Testis (tissue), 3 donors: ENCODE results near the gene MKNK1. TPM values are rescaled to one million over a fixed set of nuclear protein-coding genes. Genes with fewer than 3 reads are reported as not detected.

Source experiments
- DNase-seq: peaks from one replicate; pipeline ENCODE4 v3.0.0-alpha.2; 2019
- H3K27ac ChIP-seq, 2 donors: fragments of 200-600 bp; sonication (generic); one replicate each; pipeline ENCODE4 v1.5.1; 2019
- H3K27me3 ChIP-seq: fragments of 200-600 bp; sonication (generic); one replicate; pipeline ENCODE4 v1.5.1; 2019
- H3K36me3 ChIP-seq: fragments of 200-600 bp; sonication (generic); one replicate; pipeline ENCODE4 v1.5.1; 2017; ENCODE audit warnings: low read depth; ENCODE audit errors: missing control alignments
- H3K4me1 ChIP-seq: fragments of 200-600 bp; sonication (generic); one replicate; pipeline ENCODE4 v1.5.1; 2019
- H3K4me3 ChIP-seq, 2 donors: fragments of 200-600 bp; sonication (generic); one replicate each; pipeline ENCODE4 v1.5.1; 2017 to 2019
- H3K9me3 ChIP-seq: fragments of 200-600 bp; sonication (generic); one replicate; pipeline ENCODE4 v1.5.1; 2017
- POLR2A ChIP-seq: fragments of 450-650 bp; IDR thresholded peaks from one replicate; pipeline ENCODE4 v1.6.1; 2017; ENCODE audit warnings: antibody characterized with exemption, mild to moderate bottlenecking, moderate library complexity
- WGBS, 2 donors: methylation state at CpG; one replicate each; pipeline ENCODE4 v1.1.5; 2018; 5-methylcytosine and 5-hydroxymethylcytosine counted together
- intact Hi-C: fragments of 100-400 bp; cut with DNase I; formaldehyde crosslinking; loops from one replicate; pipeline ENCODE4 v1.15.1; 2023; ENCODE audit warnings: low total_unique reads
- polyA plus RNA-seq: library from polyadenylated mRNA; stranded (reverse); fragments of 350-450 nt; fragmentation: Illumina TruSeq; extraction: RNeasy Lipid Tissue Mini Kit (QIAGEN cat#74804); gene quantifications from one replicate; pipeline ENCODE4 v1.2.3, GENCODE V29; 2014; ENCODE audit warnings: low read depth, low replicate concordance; ENCODE audit not compliant: insufficient read depth
- total RNA-seq, 2 donors: library from RNA; depleted of rRNA; stranded (reverse); fragments of >200 nt; gene quantifications; one replicate each; pipeline ENCODE4 v1.2.3, GENCODE V29; 2016
- TF ChIP-seq, protein P1 (sequence below), 3 experiments: fragments of 450-650 bp in 2 of 3; fragments of 200-600 bp in 1 of 3; sonication (generic) in 1 of 3; IDR thresholded peaks; one replicate each; pipeline ENCODE4 v1.5.1; 2016 to 2019; ENCODE audit warnings: antibody characterized with exemption in 3 of 3, mild to moderate bottlenecking in 2 of 3, moderate library complexity in 1 of 3

The MKNK1 gene
- total and polyA plus RNA-seq, 3 donors from 2014 or later: 30.7 to 55.7 (median 54.6) TPM

- Histone ChIP-seq H3K4me3 (no peak overlapping the region), H3K9me3 (no peaks in the 10 kb centered on the region), H3K4me1 (no peaks in the 10 kb centered on the region), H3K27ac (no peak overlapping the region), H3K36me3 (no peaks in the 10 kb centered on the region), H3K27me3 (no peaks in the 10 kb centered on the region)
- no peak for TF ChIP-seq POLR2A
- TF ChIP-seq, protein P1, sequence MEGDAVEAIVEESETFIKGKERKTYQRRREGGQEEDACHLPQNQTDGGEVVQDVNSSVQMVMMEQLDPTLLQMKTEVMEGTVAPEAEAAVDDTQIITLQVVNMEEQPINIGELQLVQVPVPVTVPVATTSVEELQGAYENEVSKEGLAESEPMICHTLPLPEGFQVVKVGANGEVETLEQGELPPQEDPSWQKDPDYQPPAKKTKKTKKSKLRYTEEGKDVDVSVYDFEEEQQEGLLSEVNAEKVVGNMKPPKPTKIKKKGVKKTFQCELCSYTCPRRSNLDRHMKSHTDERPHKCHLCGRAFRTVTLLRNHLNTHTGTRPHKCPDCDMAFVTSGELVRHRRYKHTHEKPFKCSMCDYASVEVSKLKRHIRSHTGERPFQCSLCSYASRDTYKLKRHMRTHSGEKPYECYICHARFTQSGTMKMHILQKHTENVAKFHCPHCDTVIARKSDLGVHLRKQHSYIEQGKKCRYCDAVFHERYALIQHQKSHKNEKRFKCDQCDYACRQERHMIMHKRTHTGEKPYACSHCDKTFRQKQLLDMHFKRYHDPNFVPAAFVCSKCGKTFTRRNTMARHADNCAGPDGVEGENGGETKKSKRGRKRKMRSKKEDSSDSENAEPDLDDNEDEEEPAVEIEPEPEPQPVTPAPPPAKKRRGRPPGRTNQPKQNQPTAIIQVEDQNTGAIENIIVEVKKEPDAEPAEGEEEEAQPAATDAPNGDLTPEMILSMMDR (IDR thresholded peaks at IDR 0.05): no peak
- no peak for DNase-seq
- WGBS, 2 donors: 81 to 88% methylated on average over 6 to 12 of the region's 12 CpGs
- intact Hi-C loops: no loop called here
These were observed 49.3 kb downstream of the MKNK1 start for GRCh38 chr1:46554597-46555381.

GRCh38 chr1:46554236-46554596, 49.9 kb downstream of the MKNK1 start:
- H3K4me3 ChIP-seq: no peak overlapping the region
- no peaks in the 10 kb centered on the region for H3K36me3 ChIP-seq
- H3K27me3 ChIP-seq: no peaks in the 10 kb centered on the region
- H3K27ac ChIP-seq: no peak overlapping the region
- intact Hi-C loops: no loop called here
- TF ChIP-seq, protein P1 (IDR thresholded peaks at IDR 0.05): no peak
- no peak for TF ChIP-seq POLR2A
- no peaks in the 10 kb centered on the region for H3K4me1 ChIP-seq
- 93% methylated on average over 3 to 6 of the region's 6 CpGs for WGBS, 2 donors
- no peak for DNase-seq
- H3K9me3 ChIP-seq: no peaks in the 10 kb centered on the region

DNA sequence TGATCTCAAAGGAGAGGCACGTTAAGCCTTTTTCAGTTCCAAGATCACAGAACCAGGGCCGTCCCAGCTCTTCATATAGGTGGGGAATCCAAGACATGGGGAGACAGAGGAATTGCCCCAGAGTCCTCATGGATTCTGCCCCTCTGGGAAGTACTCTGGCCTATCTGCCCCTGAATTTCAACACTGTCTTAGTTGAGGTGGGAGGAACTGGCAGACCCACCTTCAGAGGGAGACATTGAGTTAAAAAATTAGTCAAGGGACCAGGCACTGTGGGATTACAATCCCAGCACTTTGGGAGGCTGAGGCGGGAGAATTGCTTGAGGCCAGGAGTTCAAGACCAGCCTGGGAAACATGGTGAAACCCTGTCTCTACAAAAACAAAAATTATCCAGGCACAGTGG, 50.6 kb downstream of the MKNK1 start:
- 91% methylated on average over 3 of the region's 3 CpGs for WGBS, 2 donors
- Histone ChIP-seq H3K27ac (no peak overlapping the region), H3K4me1 (no peaks in the 10 kb centered on the region), H3K36me3 (no peaks in the 10 kb centered on the region), H3K27me3 (no peaks in the 10 kb centered on the region), H3K9me3 (no peaks in the 10 kb centered on the region), H3K4me3 (no peak overlapping the region)
- intact Hi-C loops: no loop called here
- no peak for DNase-seq
- TF ChIP-seq, protein P1 (IDR thresholded peaks at IDR 0.05): no peak
- TF ChIP-seq POLR2A: no peak

- H3K27ac ChIP-seq: no peak overlapping the region
- H3K36me3 ChIP-seq: no peaks in the 10 kb centered on the region
- TF ChIP-seq, protein P1 (IDR thresholded peaks at IDR 0.05): no peak
- TF ChIP-seq POLR2A: no peak
- no peaks in the 10 kb centered on the region for H3K4me1 ChIP-seq
- no peak overlapping the region for H3K4me3 ChIP-seq
- 93% methylated on average over 10 of the region's 10 CpGs for WGBS, 2 donors
- H3K27me3 ChIP-seq: no peaks in the 10 kb centered on the region
- intact Hi-C loops: no loop called here
- DNase-seq: no peak
- no peaks in the 10 kb centered on the region for H3K9me3 ChIP-seq
These were observed 51.5 kb downstream of the MKNK1 start for GRCh38 chr1:46552357-46553237.
